HPDE6-E6E7 (cell line): ENCODE measurements around the gene ADA.

Experiments used
- DNase-seq: peaks from one replicate; pipeline ENCODE4 v3.0.0; 2011; ENCODE audit warnings: missing footprints; ENCODE audit errors: extremely low spot score

ADA gene

GRCh38 chr20:44624152-44624551 is 27.3 kb downstream of the ADA start:
- no peak for DNase-seq

DNA sequence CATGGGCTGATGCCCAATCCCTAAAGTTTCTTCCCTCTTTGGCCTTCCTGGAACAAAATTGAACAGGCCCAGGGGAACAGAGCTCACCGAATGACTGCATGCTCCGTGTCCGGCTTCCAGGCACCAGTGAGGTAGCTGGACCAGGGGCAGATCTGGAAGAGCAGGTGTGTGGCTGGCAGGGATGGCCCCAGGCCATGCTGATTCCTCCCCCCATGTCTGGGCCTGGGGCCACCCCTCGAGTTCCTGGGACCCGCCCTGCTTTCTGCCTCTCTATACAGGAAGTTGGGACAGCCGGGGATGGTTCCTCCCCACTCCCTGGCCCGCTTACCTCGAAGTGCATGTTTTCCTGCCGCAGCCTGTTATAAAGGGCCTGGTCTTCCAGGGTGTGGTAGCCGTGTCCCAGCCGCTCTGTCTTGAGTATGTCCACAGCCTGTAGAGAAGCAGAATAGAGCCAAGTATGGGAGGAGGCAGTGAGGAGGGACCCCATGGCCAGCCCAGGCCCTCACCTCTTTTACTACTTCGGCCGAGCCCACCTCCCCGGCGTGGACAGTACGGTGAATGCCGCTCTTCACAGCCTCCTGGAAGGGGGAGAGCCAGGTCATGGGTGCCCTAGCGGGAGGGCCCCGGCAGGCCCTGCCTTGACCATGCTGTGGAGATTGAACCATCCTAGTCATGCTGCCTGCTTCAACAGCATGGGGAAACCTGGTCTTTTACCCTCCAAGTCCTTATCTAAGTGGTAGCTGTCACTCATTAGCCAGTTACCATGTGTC is 28.8 kb downstream of the ADA start:
- DNase-seq, result no peak

DNA sequence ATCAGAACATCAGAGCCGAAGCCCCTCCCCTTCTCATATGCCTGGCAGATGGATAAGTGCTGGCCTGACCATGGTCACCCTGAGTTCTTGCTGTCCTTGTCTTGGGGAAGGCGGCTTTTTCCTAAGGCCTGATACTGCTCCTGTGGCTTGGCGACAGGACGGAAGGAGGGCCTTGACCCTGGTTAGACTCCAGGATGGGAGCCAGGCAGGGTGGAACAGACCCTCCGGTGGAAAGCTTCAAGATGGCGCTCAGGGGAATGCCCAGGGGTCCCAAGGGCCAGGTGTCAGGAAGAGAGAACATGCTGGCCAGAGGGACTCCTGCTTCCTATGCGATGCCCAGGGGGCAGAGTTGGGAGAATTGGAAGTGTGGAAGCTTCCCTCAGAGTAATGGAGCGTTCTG is 29.6 kb downstream of the ADA start:
- DNase-seq, result no peak

DNA sequence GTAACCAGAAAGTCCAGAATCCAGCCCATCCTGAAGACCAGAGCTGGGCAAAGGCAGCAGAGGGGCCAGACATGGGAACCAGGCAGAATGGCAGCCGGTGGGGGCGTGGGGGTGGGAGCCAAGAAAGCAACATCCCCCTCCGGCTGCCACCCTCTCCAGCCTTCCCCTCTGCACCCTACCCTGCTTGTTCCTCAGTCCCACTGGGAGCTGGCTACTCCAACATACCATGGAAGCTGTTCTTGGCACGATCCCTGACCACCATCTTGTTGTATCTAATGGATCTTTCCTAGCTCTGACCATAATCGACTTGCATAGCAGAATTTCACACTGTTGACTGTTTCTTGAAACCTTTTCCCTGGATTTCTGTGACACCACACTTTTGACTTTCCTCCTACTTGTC is 30.2 kb downstream of the ADA start:
- DNase-seq, result no peak

GRCh38 chr20:44620030-44620429 is 31.5 kb downstream of the ADA start:
- DNase-seq, result no peak

- no peak for DNase-seq
Observed at GRCh38 chr20:44619294-44619693, 32.2 kb downstream of the ADA start.

DNA sequence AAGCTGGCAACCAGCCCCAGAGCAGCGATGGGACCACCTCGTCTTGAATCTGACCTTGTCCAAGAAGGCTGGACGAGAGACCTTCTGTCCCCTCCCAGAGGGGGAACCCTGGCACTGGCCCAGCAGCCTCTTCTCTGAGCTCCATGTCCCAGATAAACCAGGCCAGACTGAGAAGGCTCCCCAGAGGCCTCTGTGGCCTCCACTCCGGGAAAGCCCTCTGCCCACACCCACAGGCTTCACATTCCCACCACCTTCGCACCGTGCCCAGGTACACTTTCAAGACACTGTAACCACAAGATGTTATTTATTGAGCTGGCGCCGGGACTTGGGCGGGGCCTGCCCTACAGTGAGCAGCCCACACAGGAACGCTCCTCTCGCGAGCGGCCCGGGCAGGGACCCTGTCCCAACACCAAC is 33.2 kb downstream of the ADA start:
- no peak for DNase-seq

GRCh38 chr20:44616604-44616964 is 34.9 kb downstream of the ADA start:
- DNase-seq, result no peak

DNA sequence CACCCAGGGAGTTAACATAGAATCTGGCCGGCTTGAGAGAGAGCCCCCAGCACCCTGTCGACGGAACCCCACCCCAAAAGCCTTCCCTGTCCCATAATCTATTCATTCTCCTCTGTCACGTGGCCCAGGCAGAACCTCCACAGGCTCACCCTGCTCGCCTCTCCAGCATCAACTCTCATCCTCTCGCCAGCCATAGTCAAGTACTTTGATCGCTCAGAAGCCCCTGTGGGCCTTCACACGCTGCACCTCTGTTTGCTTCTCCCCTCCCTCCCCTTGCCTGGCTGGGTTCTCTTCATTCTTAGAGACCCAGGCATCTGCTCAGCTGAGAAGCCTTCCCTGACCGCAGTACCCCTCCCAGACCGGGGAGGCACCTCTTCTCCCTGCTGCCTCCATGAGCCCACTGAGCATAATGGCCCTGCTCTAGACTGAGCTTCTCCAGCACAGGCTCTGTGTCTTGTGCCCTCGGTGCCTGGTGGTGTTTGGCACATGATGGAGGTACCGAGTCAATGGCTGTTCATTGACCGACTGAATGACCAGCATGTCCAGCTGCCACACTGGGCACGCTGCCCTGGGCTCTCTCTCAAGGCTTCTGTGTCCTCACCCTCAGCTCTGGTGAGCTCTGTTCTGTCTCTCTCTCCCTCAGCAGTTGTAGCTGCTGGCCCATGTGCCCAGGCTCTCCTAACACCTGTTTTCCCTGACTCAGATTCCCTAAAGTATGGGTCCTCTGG is 35.5 kb downstream of the ADA start:
- DNase-seq, result no peak

DNA sequence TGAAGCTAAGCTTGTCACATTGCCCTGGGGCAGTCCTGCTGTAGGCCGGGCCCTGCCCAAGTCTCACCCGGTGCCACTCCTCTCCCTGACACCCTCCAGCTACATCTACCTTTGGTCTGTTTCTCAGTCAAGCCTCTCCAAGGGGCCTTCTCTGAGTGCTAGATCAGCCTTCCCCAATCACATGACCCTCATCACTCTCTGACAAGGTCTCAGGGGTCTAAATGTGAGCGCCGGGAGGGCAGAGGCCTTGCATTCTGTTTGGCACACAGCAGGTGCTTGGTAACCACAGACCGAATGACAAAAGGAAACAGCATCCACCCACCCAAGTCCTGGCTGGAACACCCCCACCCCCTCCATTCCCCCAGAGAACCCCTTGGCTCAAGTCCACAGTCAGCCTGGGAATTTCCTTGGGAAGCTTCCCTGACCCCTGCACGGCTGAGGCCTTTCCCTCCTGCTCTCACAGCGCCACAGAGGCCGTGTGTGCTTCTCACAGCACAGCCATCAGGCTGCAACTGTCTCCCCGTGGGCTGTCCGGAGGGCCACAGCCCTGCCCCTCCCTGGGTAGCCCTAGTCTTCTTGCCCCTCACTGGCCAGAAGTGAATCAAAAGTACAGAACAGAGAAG is 36.2 kb downstream of the ADA start:
- DNase-seq, result no peak

GRCh38 chr20:44614525-44614924 is 37.0 kb downstream of the ADA start:
- DNase-seq, result no peak

- no peak for DNase-seq
Observed at GRCh38 chr20:44613575-44613974, 37.9 kb downstream of the ADA start.

DNA sequence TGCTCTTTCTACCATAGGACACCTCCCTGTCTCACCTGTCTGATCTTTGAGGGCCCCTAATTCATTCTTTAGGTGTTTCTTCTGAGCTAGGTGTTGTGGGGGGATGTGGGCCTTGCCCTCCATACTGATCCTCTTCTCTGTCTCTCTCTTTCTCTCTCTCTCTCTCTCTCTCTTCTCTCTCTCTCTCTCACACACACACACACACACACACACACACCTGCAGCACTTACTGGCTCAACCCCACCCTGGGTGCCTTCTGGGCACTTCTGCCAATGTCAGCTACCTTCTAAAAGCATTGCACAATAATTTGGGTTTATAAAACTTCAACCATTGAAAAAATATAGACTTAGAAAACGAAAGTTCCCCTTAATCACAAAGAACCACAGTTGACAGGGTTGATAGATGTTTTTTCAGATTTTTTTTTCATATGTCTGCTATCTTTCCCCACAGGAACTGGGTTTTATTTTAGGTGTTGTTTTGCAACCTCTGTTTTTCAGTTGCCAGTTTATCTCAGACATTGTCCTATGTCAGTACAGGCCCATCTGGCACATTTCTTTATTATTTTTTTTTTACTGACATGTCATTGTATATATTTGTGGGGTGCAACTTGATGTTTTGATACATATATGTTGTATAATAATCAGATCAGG is 41.1 kb downstream of the ADA start:
- no peak for DNase-seq

DNA sequence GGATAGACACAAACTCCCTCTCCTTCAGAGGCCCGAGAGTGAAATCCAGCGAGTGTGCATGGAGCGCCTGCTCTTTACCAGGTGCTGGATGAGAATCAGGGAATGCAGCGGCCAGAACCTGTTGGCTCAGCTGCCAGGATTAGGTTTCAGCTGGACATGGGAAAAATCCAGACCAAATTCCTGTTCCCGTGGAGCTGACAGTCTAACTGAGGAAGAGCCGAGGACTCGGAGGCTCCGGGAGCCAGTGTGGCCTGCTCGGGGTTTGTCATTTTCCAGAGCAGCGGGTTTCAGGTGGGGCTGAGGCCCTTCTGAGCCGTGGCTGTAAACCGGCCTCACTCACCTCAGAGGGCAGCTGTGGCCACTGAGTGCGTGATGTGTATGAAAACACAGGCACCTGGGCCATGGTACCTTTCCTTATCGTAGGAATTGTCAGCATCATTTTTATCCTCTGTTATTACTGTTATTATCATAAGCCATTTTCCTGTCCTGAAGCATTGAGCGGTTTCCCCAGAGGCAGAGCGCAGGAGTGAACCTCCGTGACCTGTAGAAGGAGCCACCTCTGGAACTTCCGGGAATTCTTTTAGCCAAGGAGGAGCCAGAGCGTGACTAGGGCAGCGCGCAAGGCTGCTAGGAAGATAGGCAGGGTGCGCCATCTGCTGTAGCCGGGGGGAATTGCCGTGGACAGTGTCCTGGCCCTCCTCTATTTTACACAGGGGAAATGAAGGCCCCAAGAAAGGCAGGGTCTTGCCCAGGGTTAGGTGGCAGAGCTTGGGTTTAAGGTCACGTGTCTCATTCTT is 41.8 kb downstream of the ADA start:
- DNase-seq, result peak; percentile 99

GRCh38 chr20:44609006-44609515 is 42.4 kb downstream of the ADA start:
- no peak for DNase-seq

- DNase-seq, result no peak
Observed at GRCh38 chr20:44606725-44607441, 44.6 kb downstream of the ADA start.

- DNase-seq, result no peak
Observed at GRCh38 chr20:44603327-44603726, 48.2 kb downstream of the ADA start.

DNA sequence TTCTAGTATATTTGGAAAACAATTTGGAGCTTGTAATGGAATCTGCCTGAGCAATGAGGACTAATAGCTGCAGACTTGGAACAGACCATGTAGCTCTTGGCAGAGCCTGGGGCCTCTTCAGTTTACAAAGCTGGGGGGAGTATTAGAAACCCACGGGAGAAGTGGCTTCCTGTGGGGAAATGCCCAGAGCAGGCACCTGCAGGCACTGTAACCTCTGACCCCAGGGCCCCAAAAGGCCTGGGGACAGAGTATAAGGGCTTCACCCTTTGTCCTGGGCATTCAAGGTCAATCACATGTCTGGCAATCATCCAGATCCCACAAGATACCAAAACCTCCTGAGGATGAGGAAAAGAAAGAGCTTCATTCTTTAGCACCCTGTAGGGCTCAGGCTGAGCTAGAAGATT is 49.7 kb downstream of the ADA start:
- DNase-seq, result no peak

DNA sequence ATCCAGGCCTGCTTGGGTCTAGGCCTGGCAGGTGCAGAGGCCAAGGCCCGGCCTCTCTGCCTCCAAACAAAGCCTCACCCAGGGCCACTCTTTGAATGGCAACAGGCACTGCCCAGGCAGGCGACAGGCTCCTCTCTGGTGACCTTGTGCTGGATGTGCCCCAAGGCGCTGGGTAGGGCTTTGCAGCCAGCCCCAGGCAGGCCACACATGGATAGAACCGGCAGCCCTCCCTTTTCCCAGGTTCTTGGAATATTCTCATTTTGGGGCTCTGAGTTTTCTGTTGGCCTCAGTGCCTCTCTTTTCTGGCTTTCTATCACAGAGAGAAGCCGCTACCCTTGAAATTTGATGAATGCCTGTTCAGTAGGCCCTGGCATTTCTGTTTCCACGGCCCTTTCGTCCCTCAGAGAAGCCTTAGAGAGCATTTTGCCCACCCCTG is 50.2 kb downstream of the ADA start:
- no peak for DNase-seq

- DNase-seq, result no peak
Observed at GRCh38 chr20:44600758-44601201, 50.7 kb downstream of the ADA start.

GRCh38 chr20:44600301-44600700 is 51.2 kb downstream of the ADA start:
- no peak for DNase-seq
